ENCODE results near the gene HYAL4.

DNA sequence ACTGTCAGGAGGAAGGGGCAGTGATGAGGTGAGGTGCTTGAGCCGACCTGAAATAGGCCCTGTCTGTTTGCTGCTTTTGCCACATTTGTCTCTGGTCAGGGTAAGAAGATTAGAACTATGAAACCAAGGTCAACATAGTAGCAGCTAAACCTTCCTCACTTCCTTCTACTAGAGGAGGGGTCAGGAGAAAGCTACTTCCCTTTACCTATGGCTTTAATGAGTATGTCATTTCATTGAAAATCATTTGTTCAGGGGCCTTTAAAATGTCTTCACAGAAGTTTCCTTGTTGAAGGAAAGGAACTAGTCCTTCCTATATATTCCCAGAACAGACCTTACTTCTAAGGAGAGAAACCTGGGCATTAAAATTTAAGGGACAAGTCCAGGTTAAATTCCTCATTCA, 19.0 kb downstream of the HYAL4 start:
- TF ChIP-seq, protein P1, sequence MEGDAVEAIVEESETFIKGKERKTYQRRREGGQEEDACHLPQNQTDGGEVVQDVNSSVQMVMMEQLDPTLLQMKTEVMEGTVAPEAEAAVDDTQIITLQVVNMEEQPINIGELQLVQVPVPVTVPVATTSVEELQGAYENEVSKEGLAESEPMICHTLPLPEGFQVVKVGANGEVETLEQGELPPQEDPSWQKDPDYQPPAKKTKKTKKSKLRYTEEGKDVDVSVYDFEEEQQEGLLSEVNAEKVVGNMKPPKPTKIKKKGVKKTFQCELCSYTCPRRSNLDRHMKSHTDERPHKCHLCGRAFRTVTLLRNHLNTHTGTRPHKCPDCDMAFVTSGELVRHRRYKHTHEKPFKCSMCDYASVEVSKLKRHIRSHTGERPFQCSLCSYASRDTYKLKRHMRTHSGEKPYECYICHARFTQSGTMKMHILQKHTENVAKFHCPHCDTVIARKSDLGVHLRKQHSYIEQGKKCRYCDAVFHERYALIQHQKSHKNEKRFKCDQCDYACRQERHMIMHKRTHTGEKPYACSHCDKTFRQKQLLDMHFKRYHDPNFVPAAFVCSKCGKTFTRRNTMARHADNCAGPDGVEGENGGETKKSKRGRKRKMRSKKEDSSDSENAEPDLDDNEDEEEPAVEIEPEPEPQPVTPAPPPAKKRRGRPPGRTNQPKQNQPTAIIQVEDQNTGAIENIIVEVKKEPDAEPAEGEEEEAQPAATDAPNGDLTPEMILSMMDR (IDR thresholded peaks at IDR 0.05) = no peak
- TF ChIP-seq POLR2A (IDR thresholded peaks at IDR 0.05) = no peak

Data from lower leg skin (tissue), 3 donors.